Measurements from ENCODE around the gene CDKAL1. TPM values are rescaled to one million over a fixed set of nuclear protein-coding genes. Genes with fewer than 3 reads are reported as not detected.
"Not testable (repeated sequence)": the region's sequence is repeated elsewhere in the genome, so short reads cannot be mapped to it uniquely, and the experiment has no call there.

The CDKAL1 gene
- total RNA-seq, 1 donor from 2014 or later: 11.6 TPM

DNA sequence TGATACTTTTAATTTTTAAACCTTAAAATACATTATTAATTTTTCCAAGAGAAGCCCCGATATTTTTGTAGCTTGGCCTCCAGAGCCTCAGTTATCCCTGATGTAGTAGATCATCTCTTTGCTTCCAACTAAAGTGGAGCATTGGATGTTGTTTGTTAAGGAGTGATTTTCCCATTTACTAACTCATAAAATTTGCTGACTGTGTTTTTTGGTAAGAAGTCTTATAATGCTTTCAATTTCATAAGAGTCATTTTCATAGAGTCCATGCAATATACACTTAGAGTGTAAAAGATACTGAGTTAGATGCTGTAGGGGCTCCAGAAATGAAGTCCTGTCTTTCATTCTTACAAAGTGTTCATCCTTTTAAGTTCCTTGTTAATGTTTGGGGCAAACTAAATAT is 46.8 kb downstream of the CDKAL1 start:
- intact Hi-C loops (cut with DNase I): no loop called here
- no peak for ATAC-seq
- DNase-seq (ENCODE audit: missing footprints): no peak

DNA sequence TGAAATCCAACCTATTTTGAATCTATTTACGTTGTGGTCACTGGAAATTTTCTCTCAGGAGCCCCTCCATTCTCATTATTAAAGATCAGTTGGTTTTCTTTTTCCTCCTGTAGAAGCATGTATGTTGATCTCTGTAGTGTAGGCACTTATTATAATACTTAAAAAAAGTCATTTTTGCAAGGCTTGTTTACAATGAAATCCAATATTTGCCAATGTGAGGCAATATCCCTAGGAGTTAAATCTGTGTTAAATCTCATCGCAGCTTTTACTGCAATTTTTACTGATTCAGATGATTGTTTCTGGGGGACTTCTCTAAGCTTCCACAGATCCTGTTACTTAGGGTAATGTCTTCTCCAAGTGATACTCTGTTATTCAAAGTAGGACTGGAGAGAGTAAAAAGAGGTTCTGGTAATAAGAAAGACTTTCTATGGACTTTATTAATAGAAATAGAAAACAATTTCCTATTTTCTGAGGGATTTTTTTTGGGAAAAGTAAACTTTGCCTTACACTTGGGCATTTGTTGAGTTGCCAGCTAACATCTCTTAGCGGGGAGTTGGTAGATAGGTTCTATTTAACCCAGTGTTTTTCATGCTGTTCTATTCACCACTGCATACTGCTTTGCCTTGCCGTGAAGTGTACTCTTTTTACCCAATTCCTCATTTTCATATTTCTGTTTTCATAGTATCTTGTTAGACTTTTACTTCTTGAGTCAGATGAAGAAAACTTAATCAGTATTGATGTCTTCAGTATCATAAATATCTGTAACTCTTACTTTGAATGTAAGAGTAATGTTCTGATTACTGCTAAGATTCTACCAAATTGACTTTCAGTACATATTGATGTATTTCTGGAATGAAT is 48.6 kb downstream of the CDKAL1 start:
- no peak for ATAC-seq
- intact Hi-C loops (cut with DNase I): no loop called here

DNA sequence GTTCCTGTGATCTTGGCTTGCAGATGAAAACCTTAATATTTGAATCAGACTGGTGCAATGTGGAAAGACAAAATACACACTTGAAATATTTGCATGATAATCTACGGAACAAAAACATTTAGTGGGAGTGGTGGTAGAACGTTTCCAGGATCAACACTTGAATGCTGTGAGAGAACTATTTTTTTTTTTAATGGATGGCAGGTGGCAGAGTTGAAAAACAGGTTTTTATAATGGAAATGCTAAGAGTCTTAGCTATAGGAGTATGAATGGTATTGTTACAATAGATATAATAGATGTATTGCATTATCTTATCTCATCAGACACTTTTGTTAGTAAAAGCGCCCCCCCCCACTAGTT is 49.2 kb downstream of the CDKAL1 start:
- intact Hi-C loops (cut with DNase I): no loop called here

More for the DNA sequence above, 48.6 kb downstream of the CDKAL1 start:
- DNase-seq (ENCODE audit: missing footprints): no peak

DNA sequence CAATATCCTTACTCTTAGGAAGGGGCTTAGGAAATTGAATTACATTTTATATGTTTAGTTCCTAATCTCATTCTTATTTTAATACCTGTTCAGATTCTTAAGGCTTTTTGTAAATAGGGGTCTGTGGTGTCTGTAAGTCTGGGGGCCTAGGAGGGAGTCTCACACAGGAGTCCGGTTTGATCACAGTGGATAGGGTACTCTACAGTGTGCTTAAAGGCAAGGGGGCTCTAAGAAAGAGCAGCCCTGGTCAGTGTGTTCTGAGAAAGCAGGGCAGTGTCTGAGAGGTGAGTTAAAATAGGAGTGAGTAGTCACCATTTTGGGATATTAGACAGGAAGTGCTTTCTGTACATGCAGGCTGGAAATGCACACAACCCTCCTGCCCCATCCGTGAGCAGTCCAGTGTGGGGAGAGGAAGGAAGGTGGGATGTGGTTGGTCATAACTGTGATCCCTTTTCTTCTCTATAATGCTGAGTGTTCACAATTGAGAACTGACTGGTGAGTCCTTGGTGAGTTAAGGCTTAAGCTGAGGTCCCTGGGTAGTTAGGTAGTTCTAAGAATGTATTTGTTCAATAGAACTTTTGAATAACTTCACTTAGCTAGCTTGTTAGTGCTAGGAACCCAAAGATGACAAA is 50.0 kb downstream of the CDKAL1 start:
- DNase-seq (ENCODE audit: missing footprints) (no peak), ATAC-seq (no peak)
- intact Hi-C loops (cut with DNase I): no loop called here

More for the DNA sequence above, 49.2 kb downstream of the CDKAL1 start:
- ATAC-seq (no peak), DNase-seq (ENCODE audit: missing footprints) (no peak)

DNA sequence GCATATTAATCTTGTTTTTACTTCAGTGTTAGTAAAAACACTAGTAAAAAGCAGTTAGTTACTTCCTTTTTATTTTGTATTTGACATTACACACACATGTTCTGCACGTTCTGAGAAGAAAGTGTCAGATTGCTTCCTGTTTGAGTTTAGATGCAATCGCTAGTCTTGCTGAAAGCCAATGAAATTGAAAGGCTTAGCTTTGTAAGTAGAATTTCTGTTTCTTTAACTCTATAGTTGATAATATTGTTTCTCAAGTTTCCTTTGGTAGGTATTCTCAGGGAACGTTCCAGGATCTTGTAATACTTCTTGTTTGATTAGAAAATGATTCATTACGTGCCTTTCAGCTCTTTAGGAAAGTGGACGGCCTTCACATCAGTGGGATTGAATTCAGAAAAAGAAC is 55.0 kb downstream of the CDKAL1 start:
- DNase-seq (ENCODE audit: missing footprints) (no peak), ATAC-seq (no peak)
- intact Hi-C loops (cut with DNase I): no loop called here

DNA sequence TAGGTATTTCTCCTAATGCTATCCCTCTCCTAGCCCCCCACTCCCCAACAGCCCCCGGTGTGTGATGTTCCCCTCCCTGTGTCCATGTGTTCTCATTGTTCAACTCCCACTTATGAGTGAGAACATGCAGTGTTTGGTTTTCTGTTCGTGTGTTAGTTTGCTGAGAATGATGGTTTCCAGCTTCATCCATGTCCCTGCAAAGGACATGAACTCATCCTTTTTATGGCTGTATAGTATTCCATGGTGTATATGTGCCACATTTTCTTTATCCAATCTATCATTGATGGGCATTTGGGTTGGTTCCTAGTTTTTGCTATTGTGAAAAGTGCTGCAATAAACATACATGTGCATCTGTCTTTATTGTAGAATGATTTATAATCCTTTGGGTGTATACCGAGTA is 56.2 kb downstream of the CDKAL1 start:
- intact Hi-C loops (cut with DNase I); DNase-seq (ENCODE audit: missing footprints); ATAC-seq: not testable (repeated sequence)

DNA sequence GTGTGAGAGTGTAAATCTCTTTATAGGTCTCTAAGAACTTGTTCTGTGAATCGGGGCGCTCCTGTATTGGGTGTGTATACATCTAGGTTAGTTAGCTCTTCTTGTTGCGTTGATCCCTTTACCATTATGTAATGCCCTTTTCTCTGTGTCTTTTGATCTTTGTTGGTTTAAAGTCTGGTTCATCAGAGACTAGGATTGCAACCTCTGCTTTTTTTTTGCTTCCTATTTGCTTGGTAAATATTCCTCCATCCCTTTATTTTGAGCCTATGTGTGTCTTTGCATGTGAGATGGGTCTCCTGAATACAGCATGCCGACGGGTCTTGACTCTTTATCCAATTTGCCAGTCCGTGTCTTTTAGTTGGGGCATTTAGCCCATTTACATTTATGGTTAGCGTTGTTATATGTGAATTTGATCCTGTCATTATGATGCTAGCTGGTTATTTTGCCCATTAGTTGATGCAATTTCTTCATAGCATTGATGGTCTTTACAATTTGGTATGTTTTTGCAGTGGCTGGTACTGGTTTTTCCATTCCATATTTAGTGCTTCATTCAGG is 60.1 kb downstream of the CDKAL1 start:
- ATAC-seq; intact Hi-C loops (cut with DNase I); DNase-seq (ENCODE audit: missing footprints): not testable (repeated sequence)

DNA sequence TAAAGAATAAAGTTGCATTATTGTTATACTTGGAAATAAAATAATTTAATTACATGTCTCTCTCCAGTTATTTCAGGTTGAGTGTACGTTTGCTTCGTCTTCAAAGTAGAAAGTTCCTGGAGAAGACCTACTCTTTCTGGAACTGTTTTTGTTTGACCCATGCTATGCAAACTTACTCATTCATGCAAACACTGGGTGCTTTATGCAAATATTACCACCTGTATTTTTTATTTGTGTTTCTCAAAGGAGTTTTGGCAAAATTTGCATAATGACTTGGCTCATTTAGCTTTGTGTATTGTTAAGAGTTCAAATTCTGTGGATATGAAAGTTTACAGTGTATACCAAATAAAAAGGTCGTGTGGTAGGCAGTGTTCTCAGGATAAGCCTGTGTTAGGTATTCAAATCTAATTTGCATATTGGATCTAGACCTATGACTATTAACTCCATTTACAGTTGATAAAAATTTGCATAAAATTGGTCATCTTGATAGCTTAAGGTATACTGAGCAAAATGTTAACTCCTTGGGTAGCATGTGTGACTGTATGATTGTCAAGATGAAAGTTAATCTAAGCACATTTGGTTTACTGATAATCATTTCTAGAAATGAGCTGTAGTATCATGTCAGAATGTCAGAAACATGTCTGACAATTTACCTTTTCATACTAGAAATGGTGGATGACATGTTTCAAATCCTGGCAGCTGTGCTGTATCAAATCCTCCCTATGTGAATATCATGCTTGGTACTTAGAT is 65.2 kb downstream of the CDKAL1 start:
- DNase-seq (ENCODE audit: missing footprints) (no peak), ATAC-seq (no peak)
- intact Hi-C loops (cut with DNase I): no loop called here

DNA sequence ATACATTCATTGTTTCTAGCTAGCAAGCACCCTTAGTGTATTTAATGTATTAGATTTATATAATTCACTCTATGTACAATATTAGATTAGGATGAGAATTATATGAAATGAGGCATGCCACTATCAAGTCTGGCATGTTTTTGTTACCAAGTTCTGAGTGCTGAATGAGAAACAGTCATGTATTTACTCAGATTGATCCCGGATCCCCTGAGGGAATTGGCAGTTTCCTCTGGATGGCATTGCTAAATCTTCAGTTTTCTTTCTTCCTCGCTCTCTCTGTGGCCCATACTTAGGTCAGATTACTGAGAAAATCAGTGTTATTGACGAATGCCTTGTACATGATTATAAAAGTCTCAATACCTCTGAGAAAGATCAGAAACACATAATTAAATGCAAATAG is 66.6 kb downstream of the CDKAL1 start:
- DNase-seq (ENCODE audit: missing footprints) (no peak), ATAC-seq (no peak)
- intact Hi-C loops (cut with DNase I): no loop called here

DNA sequence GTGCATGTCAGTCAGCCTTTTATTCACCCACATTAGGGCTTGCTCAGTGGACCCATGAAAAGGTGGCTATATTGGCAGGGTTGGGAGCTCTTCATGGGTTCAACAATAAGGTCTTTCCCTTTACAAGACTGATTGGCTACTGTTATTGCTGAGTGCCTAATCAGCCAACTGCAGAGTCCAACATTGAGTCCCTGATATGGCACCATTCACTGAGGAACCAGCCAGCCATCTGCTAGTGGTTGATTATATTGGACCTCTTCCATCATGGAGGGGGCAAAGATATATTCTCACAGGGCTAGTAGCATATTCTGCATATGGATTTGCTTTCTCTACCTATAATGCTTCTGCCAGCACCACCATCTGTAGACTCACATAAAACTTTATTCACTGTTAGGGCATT is 69.9 kb downstream of the CDKAL1 start:
- ATAC-seq (no peak), DNase-seq (ENCODE audit: missing footprints) (no peak)
- intact Hi-C loops (cut with DNase I): no loop called here

DNA sequence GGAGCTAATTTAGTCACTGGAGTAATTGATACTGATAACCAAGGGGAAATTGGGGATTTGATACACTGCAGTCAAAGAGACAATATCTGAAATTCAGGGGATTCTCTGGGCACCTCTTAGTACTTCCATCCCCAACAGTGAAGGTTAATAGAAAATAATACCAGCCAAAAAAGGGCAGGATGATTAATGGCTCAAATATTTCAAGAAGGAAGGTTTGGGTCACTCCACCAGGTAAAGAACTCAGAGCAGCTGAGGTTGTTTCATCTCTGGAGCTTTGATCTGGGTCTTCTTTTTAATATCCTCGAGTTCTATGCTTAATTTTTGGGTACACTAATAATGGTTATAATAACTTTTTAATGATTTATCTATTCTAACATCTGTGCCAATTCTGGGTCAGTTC is 70.8 kb downstream of the CDKAL1 start:
- DNase-seq (ENCODE audit: missing footprints): no peak
- intact Hi-C loops (cut with DNase I): no loop called here
- ATAC-seq: no peak

DNA sequence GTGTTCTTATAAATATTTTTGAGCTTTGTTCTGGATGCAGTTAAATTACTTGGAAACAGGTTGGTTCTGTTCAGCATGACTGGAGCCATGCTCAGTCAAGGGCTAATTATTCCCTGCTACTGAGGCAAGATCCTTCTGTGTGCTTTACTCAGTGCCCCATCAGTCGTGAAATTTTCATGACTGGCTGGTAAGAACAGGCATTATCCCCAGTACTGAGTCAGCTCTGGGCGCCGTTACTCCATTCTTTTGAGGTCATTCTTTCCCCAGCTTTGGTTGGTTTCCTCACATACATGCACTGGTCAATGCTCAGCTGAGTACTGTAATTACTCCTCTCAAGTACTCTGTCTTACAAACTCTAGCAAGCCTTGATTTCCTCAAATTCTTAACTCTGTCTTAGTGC is 71.3 kb downstream of the CDKAL1 start:
- ATAC-seq: no peak
- DNase-seq (ENCODE audit: missing footprints): no peak
- intact Hi-C loops (cut with DNase I): no loop called here

DNA sequence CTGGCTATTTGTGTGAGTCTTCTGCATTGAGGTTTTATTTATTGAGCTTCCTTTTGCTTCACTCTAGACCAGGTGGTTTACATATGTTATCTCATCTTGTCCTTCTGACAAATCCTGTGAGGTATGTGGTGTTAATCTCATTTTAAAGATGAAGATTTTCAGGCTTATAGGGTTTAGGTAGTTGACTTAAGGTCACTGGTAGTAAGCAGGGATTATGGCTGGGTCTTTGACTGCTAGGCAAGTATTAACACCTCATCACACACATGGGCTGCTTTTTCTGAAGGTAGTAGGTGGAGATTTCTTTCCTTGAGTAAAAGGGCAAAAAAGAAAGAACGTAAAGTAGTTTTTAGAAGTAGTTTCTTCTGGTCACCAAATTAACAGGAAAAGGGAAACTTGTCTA is 72.6 kb downstream of the CDKAL1 start:
- intact Hi-C loops (cut with DNase I): no loop called here
- DNase-seq (ENCODE audit: missing footprints): no peak
- no peak for ATAC-seq

DNA sequence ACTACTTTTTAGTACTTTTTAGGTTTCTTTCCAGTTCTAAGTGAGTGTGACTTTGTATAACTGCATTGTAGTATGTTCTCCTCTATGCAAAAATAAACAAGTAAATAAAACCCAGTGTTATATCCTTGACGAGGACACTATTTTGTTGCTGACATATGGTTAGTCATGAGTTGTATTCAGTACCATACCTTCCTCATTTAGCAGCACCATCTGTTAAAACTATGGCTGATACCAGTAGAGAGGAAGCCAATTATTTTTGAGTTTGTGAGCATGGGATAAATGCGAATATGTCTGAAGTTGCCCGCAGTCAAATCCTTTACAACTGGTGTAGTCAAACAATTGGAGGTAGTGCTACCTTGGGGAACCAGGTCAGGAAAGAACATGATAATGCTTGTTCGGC is 74.1 kb downstream of the CDKAL1 start:
- ATAC-seq (no peak), DNase-seq (ENCODE audit: missing footprints) (no peak)
- intact Hi-C loops (cut with DNase I): no loop called here

DNA sequence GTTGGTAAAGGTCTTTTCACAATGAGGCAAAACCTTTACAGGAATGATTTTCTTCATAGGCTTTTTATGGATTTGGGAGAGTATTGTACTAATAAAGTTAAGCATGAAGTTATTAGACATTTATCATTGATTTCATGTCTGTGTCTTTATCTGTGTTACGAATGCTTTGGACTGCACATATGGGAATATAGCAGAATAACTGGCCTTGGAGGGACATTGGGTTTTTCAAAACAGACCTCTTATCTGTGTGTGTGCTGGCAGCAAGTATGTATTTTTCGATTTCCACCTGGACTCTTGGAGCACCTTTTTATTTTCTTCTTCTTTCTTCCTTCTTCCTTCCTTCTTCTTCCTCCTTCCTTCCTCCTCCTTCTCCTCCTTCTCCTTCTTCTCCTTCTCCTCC is 74.6 kb downstream of the CDKAL1 start:
- ATAC-seq: no peak
- intact Hi-C loops (cut with DNase I): no loop called here
- DNase-seq (ENCODE audit: missing footprints): no peak

DNA sequence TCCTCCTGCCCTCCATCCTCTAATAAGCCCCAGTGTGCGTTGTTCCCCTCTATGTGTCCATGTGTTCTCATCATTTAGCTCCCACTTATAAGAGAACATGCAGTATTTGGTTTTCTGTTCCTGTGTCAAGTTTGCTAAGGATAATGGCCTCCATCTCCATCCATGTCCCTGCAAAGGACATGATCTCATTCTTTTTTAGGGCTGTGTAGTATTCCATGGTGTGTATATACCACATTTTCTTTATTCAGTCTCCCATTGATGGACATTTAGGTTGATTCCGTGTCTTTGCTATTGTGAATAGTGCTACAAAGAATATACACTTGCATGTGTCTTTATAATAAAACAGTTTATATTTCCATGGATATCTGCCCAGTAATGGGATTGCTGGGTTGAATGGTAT is 75.7 kb downstream of the CDKAL1 start:
- DNase-seq (ENCODE audit: missing footprints); intact Hi-C loops (cut with DNase I); ATAC-seq: not testable (repeated sequence)

DNA sequence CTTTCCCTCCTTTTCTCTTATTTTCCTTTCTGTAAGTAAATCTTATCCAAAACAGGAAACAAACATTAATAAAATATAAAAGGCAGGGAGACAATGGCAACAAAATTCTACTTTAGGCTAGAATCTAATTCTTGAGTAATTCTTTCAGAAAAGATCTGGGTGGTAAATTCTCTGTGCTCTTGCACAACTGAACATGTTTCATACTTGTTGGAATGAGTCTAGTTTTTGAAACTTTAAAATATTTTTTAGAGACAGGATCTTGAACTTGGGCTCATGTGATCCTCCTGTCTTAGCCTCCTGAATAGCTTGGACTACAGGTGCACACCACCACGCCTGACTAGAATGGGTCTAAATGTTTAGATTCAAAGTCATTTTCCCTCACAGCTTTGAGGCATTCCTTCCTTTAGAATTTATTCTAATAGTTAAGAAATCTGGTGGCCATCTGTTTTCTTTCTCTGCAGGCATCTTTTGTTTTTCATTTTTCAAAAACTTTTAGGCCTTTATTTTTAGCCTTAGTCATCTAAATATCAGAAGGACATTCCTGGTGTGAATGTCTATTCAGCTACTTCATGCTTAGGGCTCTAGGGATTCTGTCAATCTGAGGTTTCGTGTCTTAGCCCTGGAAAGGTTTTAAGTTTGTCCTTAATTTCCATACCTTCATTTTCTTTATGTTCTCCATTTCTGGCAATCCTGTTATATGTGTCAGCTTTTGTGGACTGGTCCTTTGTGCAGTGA is 76.5 kb downstream of the CDKAL1 start:
- intact Hi-C loops (cut with DNase I): no loop called here
- ATAC-seq (no peak), DNase-seq (ENCODE audit: missing footprints) (no peak)

DNA sequence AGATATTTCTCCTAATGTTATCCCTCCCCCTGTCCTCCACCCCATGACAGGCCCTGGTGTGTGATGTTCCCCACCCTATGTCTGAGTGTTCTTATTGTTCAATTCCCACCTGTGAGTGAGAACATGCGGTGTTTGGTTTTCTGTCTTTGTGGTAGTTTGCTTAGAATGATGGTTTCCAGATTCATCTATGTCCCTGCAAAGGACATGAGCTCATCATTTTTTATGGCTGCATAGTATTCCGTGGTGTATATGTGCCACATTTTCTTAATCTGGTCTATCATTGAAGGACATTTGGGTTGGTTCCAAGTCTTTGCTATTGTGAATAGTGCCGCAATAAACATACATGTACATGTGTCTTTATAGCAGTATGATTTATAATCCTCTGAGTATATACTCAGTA is 83.3 kb downstream of the CDKAL1 start:
- intact Hi-C loops (cut with DNase I); ATAC-seq; DNase-seq (ENCODE audit: missing footprints): not testable (repeated sequence)

DNA sequence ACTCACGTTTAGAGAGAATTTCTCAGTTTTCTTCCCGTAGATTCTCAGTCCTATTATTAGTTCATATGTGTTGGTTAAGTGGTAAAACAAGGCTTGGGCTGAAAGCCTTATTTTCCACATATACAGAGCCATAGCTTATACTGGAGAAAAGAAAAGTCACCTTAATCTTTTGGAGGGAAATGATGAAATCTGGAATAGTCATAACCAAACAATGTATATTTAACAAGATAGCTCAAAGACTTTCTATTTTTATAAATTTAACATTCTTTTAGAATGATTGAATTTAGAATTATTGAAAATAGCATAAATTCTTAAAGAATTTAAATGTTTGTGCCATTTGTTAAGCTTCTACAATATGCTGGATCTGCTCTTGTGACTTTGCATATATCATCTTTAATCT is 85.8 kb downstream of the CDKAL1 start:
- no peak for ATAC-seq
- intact Hi-C loops (cut with DNase I): no loop called here

More for the DNA sequence above, 85.8 kb downstream of the CDKAL1 start:
- no peak for DNase-seq (ENCODE audit: missing footprints)

Measured in Right ventricle myocardium inferior (tissue), 1 donor.